B cell (primary cell): ENCODE results near the gene JAG1.

ENCODE experiments used
- EZH2 ChIP-seq: IDR thresholded peaks from 2 replicates; pipeline ENCODE4 v1.6.1; 2012; ENCODE audit warnings: borderline replicate concordance, low read depth, mild to moderate bottlenecking, moderate library complexity, low read length; ENCODE audit not compliant: insufficient read depth, poor library complexity, severe bottlenecking
- TF ChIP-seq, protein P1 (sequence below): fragments of 200-600 bp; IDR thresholded peaks from one replicate; pipeline ENCODE4 v1.8.0; 2022; ENCODE audit warnings: antibody characterized with exemption, mild to moderate bottlenecking

DNA sequence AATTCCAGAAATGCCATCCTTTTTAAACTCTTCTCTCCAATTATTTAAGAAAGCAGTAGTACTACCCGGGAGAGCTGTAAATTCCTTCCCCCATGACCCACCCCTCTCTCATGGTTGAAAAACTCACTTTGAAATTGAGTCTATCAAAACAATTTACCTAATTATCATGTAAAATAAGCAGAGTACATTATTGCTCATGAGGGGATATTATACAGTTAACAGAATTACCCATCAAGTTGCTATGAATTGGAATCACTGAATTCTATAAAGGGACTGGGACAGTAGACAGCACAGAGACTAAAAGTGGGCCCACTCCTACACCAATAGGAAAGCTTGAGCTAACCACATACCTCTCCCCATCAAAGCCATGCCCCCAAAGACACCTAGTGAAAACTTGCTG, 16.3 kb downstream of the JAG1 start:
- TF ChIP-seq, protein P1, sequence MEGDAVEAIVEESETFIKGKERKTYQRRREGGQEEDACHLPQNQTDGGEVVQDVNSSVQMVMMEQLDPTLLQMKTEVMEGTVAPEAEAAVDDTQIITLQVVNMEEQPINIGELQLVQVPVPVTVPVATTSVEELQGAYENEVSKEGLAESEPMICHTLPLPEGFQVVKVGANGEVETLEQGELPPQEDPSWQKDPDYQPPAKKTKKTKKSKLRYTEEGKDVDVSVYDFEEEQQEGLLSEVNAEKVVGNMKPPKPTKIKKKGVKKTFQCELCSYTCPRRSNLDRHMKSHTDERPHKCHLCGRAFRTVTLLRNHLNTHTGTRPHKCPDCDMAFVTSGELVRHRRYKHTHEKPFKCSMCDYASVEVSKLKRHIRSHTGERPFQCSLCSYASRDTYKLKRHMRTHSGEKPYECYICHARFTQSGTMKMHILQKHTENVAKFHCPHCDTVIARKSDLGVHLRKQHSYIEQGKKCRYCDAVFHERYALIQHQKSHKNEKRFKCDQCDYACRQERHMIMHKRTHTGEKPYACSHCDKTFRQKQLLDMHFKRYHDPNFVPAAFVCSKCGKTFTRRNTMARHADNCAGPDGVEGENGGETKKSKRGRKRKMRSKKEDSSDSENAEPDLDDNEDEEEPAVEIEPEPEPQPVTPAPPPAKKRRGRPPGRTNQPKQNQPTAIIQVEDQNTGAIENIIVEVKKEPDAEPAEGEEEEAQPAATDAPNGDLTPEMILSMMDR: no peak
- TF ChIP-seq EZH2: no peak
